ENCODE results near the gene PHYHD1. TPM values are rescaled to one million over a fixed set of nuclear protein-coding genes. Genes with fewer than 3 reads are reported as not detected.

Gene PHYHD1
- total RNA-seq, 1 experiment from 2014 or later = 18.0 TPM

DNA sequence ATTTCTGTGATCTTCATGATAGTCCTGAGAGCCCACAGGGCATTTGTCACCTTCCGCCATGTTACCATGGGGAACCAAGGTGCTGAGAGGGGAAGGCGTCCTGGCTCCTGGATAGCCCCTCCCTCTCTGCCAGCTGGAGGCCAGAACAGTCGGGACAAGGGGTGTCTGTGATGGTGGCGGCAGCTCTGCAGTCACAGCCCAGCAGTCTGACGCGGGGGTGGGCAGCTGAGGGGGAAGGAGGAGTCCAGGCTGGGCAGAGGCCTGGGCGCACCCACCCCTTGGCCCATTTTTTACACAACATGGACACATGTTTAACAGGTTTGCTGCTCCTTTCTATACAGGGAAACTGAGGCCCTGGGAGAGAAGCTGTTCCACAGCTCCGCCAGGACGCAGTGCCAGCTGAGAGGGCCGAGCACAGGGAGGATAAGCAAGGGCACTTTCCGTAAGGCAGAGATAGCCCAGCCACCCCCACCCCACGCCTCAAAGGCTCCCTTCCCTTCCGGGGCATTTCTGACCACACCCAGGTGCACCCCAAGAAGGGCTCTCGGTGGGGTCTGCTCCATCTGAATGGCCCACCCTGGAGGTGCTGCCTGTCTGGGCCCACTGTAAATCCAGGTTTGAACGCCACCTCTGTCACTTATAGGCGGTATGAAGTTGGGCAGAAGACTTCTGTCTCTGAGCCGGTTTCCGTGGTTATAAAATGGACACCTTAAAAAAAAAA, 21.8 kb upstream of the PHYHD1 start:
- DNase-seq = no peak
- no peak overlapping the region for H3K9ac ChIP-seq (ENCODE audit: extremely low read depth, insufficient read length, low read length)
- H3K27ac Mint-ChIP-seq = peak overlapping the region; percentile 68 to 85 (median 83); a peak in 4 of 7 replicates

More for the DNA sequence above, 21.8 kb upstream of the PHYHD1 start:
- Histone ChIP-seq H3K23me2 (ENCODE audit: insufficient read length, low read depth, low read length, poor library complexity, severe bottlenecking) (no peaks in the 10 kb centered on the region), H3K23ac (ENCODE audit: insufficient read length, low read depth, low read length) (no peak overlapping the region), H3K27ac (ENCODE audit: insufficient read length, low read depth, low read length) (no peak overlapping the region), H2AK5ac (ENCODE audit: insufficient read length, low read length) (no peak overlapping the region), H2AFZ (ENCODE audit: low read length) (no peak overlapping the region), H4K91ac (ENCODE audit: insufficient read length, low read depth, low read length) (no peak overlapping the region), H2BK5ac (ENCODE audit: insufficient read length, low read length) (no peak overlapping the region), H2BK15ac (ENCODE audit: low read depth, low read length) (no peak overlapping the region), H3K27me3 (ENCODE audit: insufficient read depth, low read length) (no peaks in the 10 kb centered on the region), H3K14ac (ENCODE audit: insufficient read depth, low read length) (no peak overlapping the region; the same call in 1 of the 2 replicates), H2BK120ac (ENCODE audit: low read depth, low read length, poor library complexity, severe bottlenecking) (no peak overlapping the region), H3K9me3 (ENCODE audit: control insufficient read depth, low read depth, low read length) (no peaks in the 10 kb centered on the region), H3K4me1 (ENCODE audit: insufficient read depth, low read length) (no peaks in the 10 kb centered on the region; the same call in 1 of the 2 replicates), H2BK20ac (ENCODE audit: low read depth, low read length, poor library complexity, severe bottlenecking) (no peak overlapping the region), H4K8ac (replicated peaks; ENCODE audit: insufficient read length, low read depth, low read length) (no peak overlapping the region), H3K79me2 (ENCODE audit: insufficient read depth, low read length) (peaks cover 3% of the 10 kb centered on the region; the same call in 1 of the 2 replicates), H2BK12ac (ENCODE audit: insufficient read length, low read depth, low read length) (no peak overlapping the region), H3K56ac (ENCODE audit: insufficient read length, low read depth, low read length) (no peak overlapping the region), H3K4me2 (ENCODE audit: insufficient read depth, insufficient read length, low read length) (no peak overlapping the region), H3T11ph (ENCODE audit: low read length) (no peak overlapping the region), H4K5ac (ENCODE audit: insufficient read length, low read depth, low read length) (no peak overlapping the region), H3K18ac (ENCODE audit: insufficient read length, low read depth, low read length) (no peak overlapping the region), H3K79me1 (ENCODE audit: insufficient read depth, low read depth, low read length, poor library complexity, severe bottlenecking) (no peaks in the 10 kb centered on the region), H4K20me1 (ENCODE audit: control insufficient read depth, insufficient read depth, insufficient read length) (no peaks in the 10 kb centered on the region), H3K4ac (ENCODE audit: low read depth, low read length) (no peak overlapping the region)
- TF ChIP-seq, protein P1, sequence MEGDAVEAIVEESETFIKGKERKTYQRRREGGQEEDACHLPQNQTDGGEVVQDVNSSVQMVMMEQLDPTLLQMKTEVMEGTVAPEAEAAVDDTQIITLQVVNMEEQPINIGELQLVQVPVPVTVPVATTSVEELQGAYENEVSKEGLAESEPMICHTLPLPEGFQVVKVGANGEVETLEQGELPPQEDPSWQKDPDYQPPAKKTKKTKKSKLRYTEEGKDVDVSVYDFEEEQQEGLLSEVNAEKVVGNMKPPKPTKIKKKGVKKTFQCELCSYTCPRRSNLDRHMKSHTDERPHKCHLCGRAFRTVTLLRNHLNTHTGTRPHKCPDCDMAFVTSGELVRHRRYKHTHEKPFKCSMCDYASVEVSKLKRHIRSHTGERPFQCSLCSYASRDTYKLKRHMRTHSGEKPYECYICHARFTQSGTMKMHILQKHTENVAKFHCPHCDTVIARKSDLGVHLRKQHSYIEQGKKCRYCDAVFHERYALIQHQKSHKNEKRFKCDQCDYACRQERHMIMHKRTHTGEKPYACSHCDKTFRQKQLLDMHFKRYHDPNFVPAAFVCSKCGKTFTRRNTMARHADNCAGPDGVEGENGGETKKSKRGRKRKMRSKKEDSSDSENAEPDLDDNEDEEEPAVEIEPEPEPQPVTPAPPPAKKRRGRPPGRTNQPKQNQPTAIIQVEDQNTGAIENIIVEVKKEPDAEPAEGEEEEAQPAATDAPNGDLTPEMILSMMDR (conservative IDR thresholded peaks at IDR 0.05) = no peak
- Mint-ChIP-seq H3K27me3 (ENCODE audit: low read depth) (no peaks in the 10 kb centered on the region), H3K36me3 (ENCODE audit: insufficient read depth in 1 of 3, low read depth in 3 of 3) (peaks cover 12 to 30% (median 24%) of the 10 kb centered on the region in 3 experiments), H3K4me3 (no peak overlapping the region), H3K9me3 (no peaks in the 10 kb centered on the region), H3K4me1 (peaks cover 15 to 25% of the 10 kb centered on the region in 2 experiments)
- WGBS (ENCODE audit: extremely low coverage, insufficient read length, low lambda C conversion rate) = no CpG with 5 or more reads among the region's 18 CpGs
